H9 (cell line): ENCODE measurements around the gene PSPC1. TPM values are rescaled to one million over a fixed set of nuclear protein-coding genes. Genes with fewer than 3 reads are reported as not detected.
"Not testable (repeated sequence)": the region's sequence is repeated elsewhere in the genome, so short reads cannot be mapped to it uniquely, and the experiment has no call there.

ENCODE experiments used
- DNase-seq: peaks from one replicate; pipeline ENCODE4 v3.0.0-alpha.2; 2017
- H2AFZ ChIP-seq: one replicate; pipeline ENCODE4 v1.6.1; 2013; ENCODE audit warnings: mild to moderate bottlenecking, low read length, control low read depth, moderate library complexity
- H2AK5ac ChIP-seq: 2 replicates; pipeline ENCODE4 v1.6.1; 2013; ENCODE audit warnings: low read length, control low read depth, mixed read lengths; ENCODE audit not compliant: insufficient read length
- H2BK120ac ChIP-seq: one replicate; pipeline ENCODE4 v1.6.1; 2013; ENCODE audit warnings: low read depth, mild to moderate bottlenecking, low read length, control low read depth, inconsistent platforms; ENCODE audit not compliant: poor library complexity, severe bottlenecking
- H2BK12ac ChIP-seq: 2 replicates; pipeline ENCODE4 v1.6.1; 2013; ENCODE audit warnings: low read length, control low read depth, mixed read lengths, low read depth; ENCODE audit not compliant: insufficient read length
- H2BK15ac ChIP-seq: 2 replicates; pipeline ENCODE4 v1.6.1; 2013; ENCODE audit warnings: low read depth, low read length, control low read depth
- H2BK20ac ChIP-seq: one replicate; pipeline ENCODE4 v1.6.1; 2013; ENCODE audit warnings: low read depth, mild to moderate bottlenecking, low read length, control low read depth, inconsistent platforms; ENCODE audit not compliant: poor library complexity, severe bottlenecking
- H2BK5ac ChIP-seq: 2 replicates; pipeline ENCODE4 v1.6.1; 2013; ENCODE audit warnings: low read length, control low read depth, mixed read lengths; ENCODE audit not compliant: insufficient read length
- H3K14ac ChIP-seq: 2 replicates; pipeline ENCODE4 v1.6.1; 2013; ENCODE audit warnings: low read length, control low read depth; ENCODE audit not compliant: insufficient read depth
- H3K18ac ChIP-seq: 2 replicates; pipeline ENCODE4 v1.6.1; 2013; ENCODE audit warnings: low read depth, mild to moderate bottlenecking, mixed read lengths, low read length, control low read depth; ENCODE audit not compliant: insufficient read length
- H3K23ac ChIP-seq: 2 replicates; pipeline ENCODE4 v1.6.1; 2013; ENCODE audit warnings: low read length, control low read depth, mixed read lengths, low read depth; ENCODE audit not compliant: insufficient read length
- H3K23me2 ChIP-seq: 2 replicates; pipeline ENCODE4 v1.6.1; 2013; ENCODE audit warnings: low read depth, mild to moderate bottlenecking, mixed read lengths, low read length, control low read depth; ENCODE audit not compliant: insufficient read length, poor library complexity, severe bottlenecking
- H3K27ac ChIP-seq: 2 replicates; pipeline ENCODE4 v1.5.1; 2013; ENCODE audit warnings: low read length, control low read depth, mixed read lengths, low read depth; ENCODE audit not compliant: insufficient read length
- H3K27me3 ChIP-seq: 2 replicates; pipeline ENCODE4 v1.6.1; 2013; ENCODE audit warnings: low read length, control low read depth, inconsistent platforms; ENCODE audit not compliant: insufficient read depth
- H3K4ac ChIP-seq: 2 replicates; pipeline ENCODE4 v1.6.1; 2013; ENCODE audit warnings: low read depth, mild to moderate bottlenecking, control low read depth, inconsistent platforms, low read length, moderate library complexity
- H3K4me1 ChIP-seq: 2 replicates; pipeline ENCODE4 v1.6.1; 2013; ENCODE audit warnings: low read length, control low read depth, inconsistent platforms; ENCODE audit not compliant: insufficient read depth
- H3K4me2 ChIP-seq: 2 replicates; pipeline ENCODE4 v1.6.1; 2013; ENCODE audit warnings: low read length, control low read depth, mixed read lengths; ENCODE audit not compliant: insufficient read length, insufficient read depth
- H3K56ac ChIP-seq: 2 replicates; pipeline ENCODE4 v1.6.1; 2013; ENCODE audit warnings: low read depth, mild to moderate bottlenecking, mixed read lengths, low read length, control low read depth; ENCODE audit not compliant: insufficient read length
- H3K79me1 ChIP-seq: 2 replicates; pipeline ENCODE4 v1.6.1; 2013; ENCODE audit warnings: low read depth, mild to moderate bottlenecking, moderate library complexity, low read length, control low read depth, inconsistent platforms; ENCODE audit not compliant: insufficient read depth, poor library complexity, severe bottlenecking
- H3K79me2 ChIP-seq: 2 replicates; pipeline ENCODE4 v1.6.1; 2013; ENCODE audit warnings: low read length, control low read depth, inconsistent platforms; ENCODE audit not compliant: insufficient read depth
- H3K9ac ChIP-seq: 2 replicates; pipeline ENCODE4 v1.6.1; 2013; ENCODE audit warnings: low read length, control low read depth, mixed read lengths; ENCODE audit not compliant: insufficient read length; ENCODE audit errors: extremely low read depth
- H3K9me3 ChIP-seq: one replicate; pipeline ENCODE4 v1.6.1; 2013; ENCODE audit warnings: low read depth, low read length, inconsistent platforms; ENCODE audit not compliant: control insufficient read depth
- H3T11ph ChIP-seq: one replicate; pipeline ENCODE4 v1.6.1; 2013; ENCODE audit warnings: mild to moderate bottlenecking, low read length, control low read depth, inconsistent platforms
- H4K20me1 ChIP-seq: one replicate; pipeline ENCODE4 v1.6.1; 2013; ENCODE audit not compliant: control insufficient read depth, insufficient read length, insufficient read depth
- H4K5ac ChIP-seq: 2 replicates; pipeline ENCODE4 v1.6.1; 2013; ENCODE audit warnings: low read depth, mild to moderate bottlenecking, mixed read lengths, low read length, control low read depth; ENCODE audit not compliant: insufficient read length
- H4K8ac ChIP-seq: replicated peaks from 2 replicates; pipeline ENCODE4 v1.6.1; 2013; ENCODE audit warnings: low read length, control low read depth, mixed read lengths, low read depth; ENCODE audit not compliant: insufficient read length
- H4K91ac ChIP-seq: 2 replicates; pipeline ENCODE4 v1.6.1; 2013; ENCODE audit warnings: low read depth, mild to moderate bottlenecking, moderate library complexity, mixed read lengths, low read length, control low read depth; ENCODE audit not compliant: insufficient read length
- H3K27ac Mint-ChIP-seq, 3 experiments: 2 replicates in 2 of 3; 3 replicates in 1 of 3; pipeline ENCODE4 v1.8.0; 2020 to 2021; ENCODE audit warnings: mixed read lengths in 3 of 3, mild to moderate bottlenecking in 1 of 3, moderate library complexity in 1 of 3
- H3K27me3 Mint-ChIP-seq: 2 replicates; pipeline ENCODE4 v1.8.0; 2021; ENCODE audit warnings: low read depth, mild to moderate bottlenecking, moderate library complexity, mixed read lengths
- H3K36me3 Mint-ChIP-seq, 3 experiments: 2 replicates in 2 of 3; 3 replicates in 1 of 3; pipeline ENCODE4 v1.8.0; 2020 to 2021; ENCODE audit warnings: low read depth in 3 of 3, mixed read lengths in 3 of 3; ENCODE audit not compliant: insufficient read depth in 1 of 3
- H3K4me1 Mint-ChIP-seq, 2 experiments: 2 replicates each; pipeline ENCODE4 v1.8.0; 2020; ENCODE audit warnings: mixed read lengths in 2 of 2
- H3K4me3 Mint-ChIP-seq, 2 experiments: 2 replicates in 1 of 2; 3 replicates in 1 of 2; pipeline ENCODE4 v1.8.0; 2020 to 2021; ENCODE audit warnings: mild to moderate bottlenecking in 2 of 2, mixed read lengths in 2 of 2, moderate library complexity in 1 of 2
- H3K9me3 Mint-ChIP-seq, 2 experiments: 2 replicates in 1 of 2; 3 replicates in 1 of 2; pipeline ENCODE4 v1.8.0; 2020; ENCODE audit warnings: mild to moderate bottlenecking in 2 of 2, mixed read lengths in 2 of 2, moderate library complexity in 1 of 2
- WGBS: extraction: QIAGEN DNeasy Blood & Tissue Kit; methylation state at CpG from one replicate; pipeline ENCODE4 v1.1.7; 2013; ENCODE audit warnings: missing lambda C conversion rate, low lambda C conversion rate, mixed read lengths; ENCODE audit not compliant: insufficient read length; ENCODE audit errors: extremely low coverage; 5-methylcytosine and 5-hydroxymethylcytosine counted together
- total RNA-seq: library from RNA; stranded (reverse); gene quantifications from 2 replicates; pipeline ENCODE4 v1.2.1, GENCODE V29; 2021

PSPC1 gene
- total RNA-seq, 1 experiment from 2014 or later, result 134 TPM

DNA sequence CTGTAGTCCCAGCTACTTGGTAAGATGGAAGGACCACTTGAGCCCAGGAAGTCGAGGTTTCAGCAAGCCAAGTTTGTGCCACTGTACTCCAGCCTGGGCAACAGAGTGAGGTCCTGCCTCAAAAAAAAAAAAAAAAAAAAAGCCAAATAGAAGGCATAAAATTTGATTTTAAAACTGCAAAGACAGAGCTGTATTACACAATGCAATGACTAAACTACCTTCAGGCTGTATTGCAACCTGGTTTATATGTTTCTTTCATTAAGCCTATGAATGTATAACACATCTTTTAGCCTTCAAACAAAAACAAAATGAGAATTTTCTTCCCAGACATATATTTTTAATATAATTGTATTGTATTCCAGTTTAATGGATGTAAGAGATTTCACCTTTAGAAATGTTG is 73.7 kb downstream of the PSPC1 start:
- H2AK5ac ChIP-seq, H3K9me3 ChIP-seq, H3K27ac ChIP-seq, H4K91ac ChIP-seq, H3K4ac ChIP-seq, H2BK20ac ChIP-seq, H3K4me1 ChIP-seq, H3K36me3 Mint-ChIP-seq, H3K23ac ChIP-seq, H4K8ac ChIP-seq, H2BK12ac ChIP-seq, H3K14ac ChIP-seq, H3K23me2 ChIP-seq, H2BK15ac ChIP-seq, H3K27me3 Mint-ChIP-seq, H3K18ac ChIP-seq, H3K4me2 ChIP-seq, H3K9me3 Mint-ChIP-seq, H3K56ac ChIP-seq, DNase-seq, H2BK5ac ChIP-seq, H3T11ph ChIP-seq, H3K27me3 ChIP-seq, H4K5ac ChIP-seq, H3K79me2 ChIP-seq, H3K79me1 ChIP-seq, H3K4me1 Mint-ChIP-seq, H3K9ac ChIP-seq, H3K4me3 Mint-ChIP-seq, H4K20me1 ChIP-seq, H2BK120ac ChIP-seq, H2AFZ ChIP-seq: not testable (repeated sequence)
- H3K27ac Mint-ChIP-seq, result peak overlapping the region in 2 of 3 experiments; percentile 28 to 86; a peak in 2 of 7 replicates
- no CpG with 5 or more reads among the region's 1 CpG for WGBS

GRCh38 chr13:19704256-19704655 is 78.5 kb downstream of the PSPC1 start:
- not testable (repeated sequence) for H3T11ph ChIP-seq, H4K8ac ChIP-seq, H3K9me3 Mint-ChIP-seq, H3K4me2 ChIP-seq, DNase-seq, H2BK120ac ChIP-seq, H3K56ac ChIP-seq, H3K27me3 Mint-ChIP-seq, H4K20me1 ChIP-seq, H3K79me2 ChIP-seq, H3K18ac ChIP-seq, H4K91ac ChIP-seq, H3K4me1 ChIP-seq, H3K4me1 Mint-ChIP-seq, H3K27ac Mint-ChIP-seq, H3K79me1 ChIP-seq, H2BK5ac ChIP-seq, H3K23ac ChIP-seq, H3K9ac ChIP-seq, H3K4ac ChIP-seq, H3K9me3 ChIP-seq, H3K27me3 ChIP-seq, H3K14ac ChIP-seq, H2BK12ac ChIP-seq, H2BK15ac ChIP-seq, H3K4me3 Mint-ChIP-seq, H4K5ac ChIP-seq, H2BK20ac ChIP-seq, H2AK5ac ChIP-seq, H3K23me2 ChIP-seq, H3K36me3 Mint-ChIP-seq, H2AFZ ChIP-seq, H3K27ac ChIP-seq
- no CpG with 5 or more reads among the region's 6 CpGs for WGBS
